PFSK-1 (cell line): Measurements from ENCODE around the gene HSD17B12.

Experiments used
- FOXP2 ChIP-seq: optimal IDR thresholded peaks from 2 replicates; pipeline ENCODE3; 2011; ENCODE audit warnings: borderline replicate concordance, control low read depth, inconsistent platforms; ENCODE audit not compliant: insufficient read depth; ENCODE audit errors: extremely low read length, extremely low read depth
- POLR2AphosphoS5 ChIP-seq: IDR thresholded peaks from 2 replicates; pipeline ENCODE4 v1.6.1; 2012; ENCODE audit warnings: low read depth, mild to moderate bottlenecking, control low read depth, low read length, moderate library complexity
- REST ChIP-seq, 2 experiments: IDR thresholded peaks; 2 replicates each; pipeline versions ENCODE4 v1.6.1 to v1.8.0; 2011 to 2012; ENCODE audit warnings: low read depth in 2 of 2, low read length in 2 of 2, control low read depth in 1 of 2, inconsistent platforms in 1 of 2, mild to moderate bottlenecking in 1 of 2, moderate library complexity in 1 of 2; ENCODE audit not compliant: insufficient read depth in 1 of 2
- SIN3A ChIP-seq: IDR thresholded peaks from 2 replicates; pipeline ENCODE4 v1.6.1; 2012; ENCODE audit warnings: mild to moderate bottlenecking, low read length, moderate library complexity, borderline replicate concordance; ENCODE audit not compliant: insufficient read depth
- TAF1 ChIP-seq: IDR thresholded peaks from 2 replicates; pipeline ENCODE4 v1.6.1; 2012; ENCODE audit warnings: low read length, control low read depth, borderline replicate concordance; ENCODE audit not compliant: insufficient read depth

HSD17B12 gene

GRCh38 chr11:43708776-43709175 lies 28.2 kb downstream of the HSD17B12 start:
- TF ChIP-seq FOXP2 (no peak), POLR2AphosphoS5 (no peak), REST (IDR thresholded peaks at IDR 0.05; ENCODE audit: insufficient read depth in 1 of 2, low read depth in 2 of 2, low read length in 2 of 2) (no peak)

DNA sequence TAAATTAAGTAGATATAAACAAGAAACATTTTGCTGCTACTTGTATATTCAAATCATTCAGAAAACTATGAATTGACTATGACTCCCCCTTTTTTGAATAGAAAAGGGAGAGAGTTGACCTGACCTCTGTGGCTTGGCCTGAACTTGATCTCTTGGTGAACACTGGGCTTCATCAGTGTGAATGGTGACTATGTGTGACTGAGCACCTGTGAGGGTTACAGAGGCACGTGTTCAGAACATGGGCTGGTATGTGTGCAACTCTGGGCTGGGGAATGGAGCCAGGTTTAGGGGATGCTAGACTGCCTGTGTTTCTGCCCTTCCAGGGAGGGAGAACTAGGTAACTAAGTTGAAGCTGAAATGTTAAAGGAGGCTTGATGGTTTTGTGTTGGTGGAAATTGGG lies 29.2 kb downstream of the HSD17B12 start:
- TF ChIP-seq FOXP2 (no peak), TAF1 (no peak), SIN3A (no peak), POLR2AphosphoS5 (no peak), REST (IDR thresholded peaks at IDR 0.05; ENCODE audit: insufficient read depth in 1 of 2, low read depth in 2 of 2, low read length in 2 of 2) (no peak)

GRCh38 chr11:43712676-43713075 lies 32.1 kb downstream of the HSD17B12 start:
- TF ChIP-seq POLR2AphosphoS5, result no peak
- no peak for TF ChIP-seq REST (IDR thresholded peaks at IDR 0.05; ENCODE audit: insufficient read depth in 1 of 2, low read depth in 2 of 2, low read length in 2 of 2)
- TF ChIP-seq FOXP2, result no peak
- no peak for TF ChIP-seq SIN3A
- TF ChIP-seq TAF1, result no peak

- TF ChIP-seq FOXP2 (no peak), TAF1 (no peak), POLR2AphosphoS5 (no peak), SIN3A (no peak), REST (IDR thresholded peaks at IDR 0.05; ENCODE audit: insufficient read depth in 1 of 2, low read depth in 2 of 2, low read length in 2 of 2) (no peak)
Measured at GRCh38 chr11:43718373-43718772, 37.8 kb downstream of the HSD17B12 start.

DNA sequence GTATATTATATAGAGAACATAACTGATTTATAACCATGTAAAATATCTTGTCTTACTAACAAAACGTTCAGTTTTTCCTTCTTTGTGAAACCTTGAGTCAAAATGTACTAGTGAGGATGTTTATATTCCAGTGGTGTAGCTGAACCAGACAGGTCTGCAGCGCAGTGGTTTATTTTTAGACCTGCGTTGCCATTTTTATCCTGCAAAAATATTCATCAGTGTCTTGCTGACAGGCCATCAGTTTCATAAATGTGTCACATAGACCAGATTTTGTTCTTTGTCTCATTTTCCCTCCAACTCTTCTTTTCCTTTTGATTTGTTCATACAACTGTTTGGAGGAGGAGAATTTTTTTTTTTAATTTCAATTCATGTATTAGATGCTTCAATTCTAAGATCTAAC lies 43.1 kb downstream of the HSD17B12 start:
- no peak for TF ChIP-seq TAF1
- TF ChIP-seq POLR2AphosphoS5, result no peak
- TF ChIP-seq FOXP2, result no peak
- TF ChIP-seq SIN3A, result no peak
- TF ChIP-seq REST (IDR thresholded peaks at IDR 0.05; ENCODE audit: insufficient read depth in 1 of 2, low read depth in 2 of 2, low read length in 2 of 2), result no peak
